ENCODE results near the gene UCK1.

DNA sequence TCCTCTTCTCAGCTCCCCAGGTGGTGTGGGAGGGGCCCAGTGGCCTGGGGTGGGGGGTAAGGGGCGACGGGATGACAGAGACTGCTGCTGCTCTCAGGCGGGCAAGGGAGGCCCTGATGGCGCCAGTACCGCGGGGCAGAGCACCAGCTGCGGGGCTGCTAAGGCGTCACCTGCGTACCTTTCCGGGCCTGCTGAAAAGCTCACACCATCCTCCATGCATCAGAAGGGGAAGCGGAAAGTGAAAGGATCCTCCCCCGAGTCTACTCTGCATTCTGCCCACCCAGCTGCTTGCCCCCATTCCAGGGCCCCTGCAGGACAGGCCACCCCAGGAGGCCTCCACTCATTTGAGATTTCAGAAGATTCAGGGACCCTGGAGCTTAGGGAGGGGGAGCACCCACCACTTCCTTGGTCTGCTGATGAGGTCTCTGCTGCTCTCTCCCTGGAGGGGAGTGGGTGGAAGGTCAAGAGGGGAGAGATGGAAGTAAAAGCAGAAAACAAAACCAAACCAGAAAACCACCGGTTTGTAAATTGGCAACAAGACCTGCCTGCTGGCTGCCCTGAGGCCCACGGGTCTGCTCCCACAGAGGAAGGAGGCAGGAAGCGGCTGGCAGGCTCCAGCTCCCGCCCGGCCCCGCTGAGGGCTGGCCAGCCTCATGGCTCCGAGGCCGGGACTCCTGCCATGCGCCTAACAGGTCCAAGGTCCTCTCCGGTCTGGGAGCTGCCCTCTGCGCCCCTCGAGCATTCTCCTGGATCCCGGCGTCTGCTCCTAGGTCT, 47.9 kb upstream of the UCK1 start:
- TF ChIP-seq, protein P1, sequence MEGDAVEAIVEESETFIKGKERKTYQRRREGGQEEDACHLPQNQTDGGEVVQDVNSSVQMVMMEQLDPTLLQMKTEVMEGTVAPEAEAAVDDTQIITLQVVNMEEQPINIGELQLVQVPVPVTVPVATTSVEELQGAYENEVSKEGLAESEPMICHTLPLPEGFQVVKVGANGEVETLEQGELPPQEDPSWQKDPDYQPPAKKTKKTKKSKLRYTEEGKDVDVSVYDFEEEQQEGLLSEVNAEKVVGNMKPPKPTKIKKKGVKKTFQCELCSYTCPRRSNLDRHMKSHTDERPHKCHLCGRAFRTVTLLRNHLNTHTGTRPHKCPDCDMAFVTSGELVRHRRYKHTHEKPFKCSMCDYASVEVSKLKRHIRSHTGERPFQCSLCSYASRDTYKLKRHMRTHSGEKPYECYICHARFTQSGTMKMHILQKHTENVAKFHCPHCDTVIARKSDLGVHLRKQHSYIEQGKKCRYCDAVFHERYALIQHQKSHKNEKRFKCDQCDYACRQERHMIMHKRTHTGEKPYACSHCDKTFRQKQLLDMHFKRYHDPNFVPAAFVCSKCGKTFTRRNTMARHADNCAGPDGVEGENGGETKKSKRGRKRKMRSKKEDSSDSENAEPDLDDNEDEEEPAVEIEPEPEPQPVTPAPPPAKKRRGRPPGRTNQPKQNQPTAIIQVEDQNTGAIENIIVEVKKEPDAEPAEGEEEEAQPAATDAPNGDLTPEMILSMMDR (IDR thresholded peaks at IDR 0.05): no peak
- TF ChIP-seq POLR2AphosphoS5 (IDR thresholded peaks at IDR 0.05) (no peak), POLR2A (IDR thresholded peaks at IDR 0.05) (no peak)
